ENCODE measurements around the gene POLR2A. TPM values are rescaled to one million over a fixed set of nuclear protein-coding genes. Genes with fewer than 3 reads are reported as not detected.

POLR2A gene
- total RNA-seq, 6 experiments from 2014 or later = 36.1 to 49.9 (median 46.0) TPM

DNA sequence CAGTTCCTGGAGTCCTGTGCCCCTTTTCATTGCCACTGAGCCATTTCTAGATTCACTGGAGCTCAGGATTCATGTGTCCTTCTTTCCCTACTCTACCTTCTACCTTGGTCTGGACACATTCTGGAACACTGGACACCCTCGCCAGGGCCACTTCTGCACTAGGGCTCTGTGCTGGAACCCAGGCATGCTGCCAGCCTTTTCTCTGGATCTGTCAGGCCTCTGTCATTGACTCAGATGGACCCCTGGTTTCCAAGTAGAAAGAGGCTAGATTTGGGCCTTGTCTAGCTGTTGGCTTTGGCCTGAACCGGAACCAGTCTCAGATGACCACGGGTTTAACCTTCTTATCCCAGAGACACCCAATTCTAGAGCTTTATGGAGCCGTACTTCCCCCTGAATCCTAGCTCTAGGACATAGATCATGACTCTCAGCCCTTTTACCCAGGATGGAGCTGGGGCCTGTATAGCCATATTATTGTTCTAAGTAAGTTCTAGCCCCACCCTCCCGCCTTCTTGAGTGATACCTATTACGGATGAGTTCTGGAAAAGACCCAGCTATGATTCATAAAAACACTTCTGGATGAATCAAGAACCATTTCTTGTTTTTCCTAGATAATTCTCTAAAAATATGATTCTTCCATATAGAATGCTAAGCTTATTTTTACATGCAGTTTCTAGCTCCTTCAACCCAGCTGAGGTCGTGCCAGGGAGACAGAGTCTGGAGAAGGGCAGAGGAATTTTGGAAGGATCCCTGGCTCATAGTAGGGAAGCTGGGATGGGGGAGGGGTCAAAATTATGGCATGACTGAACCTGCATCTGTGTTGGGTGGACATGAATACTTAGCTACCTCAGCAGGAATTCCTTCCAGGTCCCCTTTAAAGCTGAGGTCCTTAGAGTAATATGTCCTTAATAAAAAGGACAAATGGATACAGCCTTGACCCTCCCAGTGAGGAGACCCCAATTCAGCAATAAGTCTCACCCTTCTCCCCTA, 40.4 kb upstream of the POLR2A start:
- Histone ChIP-seq H3K36me3 (no peaks in the 10 kb centered on the region), H3K4me1 (peaks cover 0 to 23% (median 8%) of the 10 kb centered on the region in 4 donors), H3K27ac (no peak overlapping the region), H3K27me3 (no peaks in the 10 kb centered on the region), H3K9me3 (no peaks in the 10 kb centered on the region), H3K4me3 (no peak overlapping the region)
- DNase-seq (no peak), ATAC-seq (no peak)
- 79% methylated on average over 7 of the region's 7 CpGs for WGBS (ENCODE audit: insufficient coverage, low coverage, low lambda C conversion rate, missing lambda C conversion rate)
- TF ChIP-seq POLR2A (IDR thresholded peaks at IDR 0.05) = no peak
- TF ChIP-seq, protein P1, sequence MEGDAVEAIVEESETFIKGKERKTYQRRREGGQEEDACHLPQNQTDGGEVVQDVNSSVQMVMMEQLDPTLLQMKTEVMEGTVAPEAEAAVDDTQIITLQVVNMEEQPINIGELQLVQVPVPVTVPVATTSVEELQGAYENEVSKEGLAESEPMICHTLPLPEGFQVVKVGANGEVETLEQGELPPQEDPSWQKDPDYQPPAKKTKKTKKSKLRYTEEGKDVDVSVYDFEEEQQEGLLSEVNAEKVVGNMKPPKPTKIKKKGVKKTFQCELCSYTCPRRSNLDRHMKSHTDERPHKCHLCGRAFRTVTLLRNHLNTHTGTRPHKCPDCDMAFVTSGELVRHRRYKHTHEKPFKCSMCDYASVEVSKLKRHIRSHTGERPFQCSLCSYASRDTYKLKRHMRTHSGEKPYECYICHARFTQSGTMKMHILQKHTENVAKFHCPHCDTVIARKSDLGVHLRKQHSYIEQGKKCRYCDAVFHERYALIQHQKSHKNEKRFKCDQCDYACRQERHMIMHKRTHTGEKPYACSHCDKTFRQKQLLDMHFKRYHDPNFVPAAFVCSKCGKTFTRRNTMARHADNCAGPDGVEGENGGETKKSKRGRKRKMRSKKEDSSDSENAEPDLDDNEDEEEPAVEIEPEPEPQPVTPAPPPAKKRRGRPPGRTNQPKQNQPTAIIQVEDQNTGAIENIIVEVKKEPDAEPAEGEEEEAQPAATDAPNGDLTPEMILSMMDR (IDR thresholded peaks at IDR 0.05) = no peak
- intact Hi-C loops (cut with DNase I) = no loop called here

DNA sequence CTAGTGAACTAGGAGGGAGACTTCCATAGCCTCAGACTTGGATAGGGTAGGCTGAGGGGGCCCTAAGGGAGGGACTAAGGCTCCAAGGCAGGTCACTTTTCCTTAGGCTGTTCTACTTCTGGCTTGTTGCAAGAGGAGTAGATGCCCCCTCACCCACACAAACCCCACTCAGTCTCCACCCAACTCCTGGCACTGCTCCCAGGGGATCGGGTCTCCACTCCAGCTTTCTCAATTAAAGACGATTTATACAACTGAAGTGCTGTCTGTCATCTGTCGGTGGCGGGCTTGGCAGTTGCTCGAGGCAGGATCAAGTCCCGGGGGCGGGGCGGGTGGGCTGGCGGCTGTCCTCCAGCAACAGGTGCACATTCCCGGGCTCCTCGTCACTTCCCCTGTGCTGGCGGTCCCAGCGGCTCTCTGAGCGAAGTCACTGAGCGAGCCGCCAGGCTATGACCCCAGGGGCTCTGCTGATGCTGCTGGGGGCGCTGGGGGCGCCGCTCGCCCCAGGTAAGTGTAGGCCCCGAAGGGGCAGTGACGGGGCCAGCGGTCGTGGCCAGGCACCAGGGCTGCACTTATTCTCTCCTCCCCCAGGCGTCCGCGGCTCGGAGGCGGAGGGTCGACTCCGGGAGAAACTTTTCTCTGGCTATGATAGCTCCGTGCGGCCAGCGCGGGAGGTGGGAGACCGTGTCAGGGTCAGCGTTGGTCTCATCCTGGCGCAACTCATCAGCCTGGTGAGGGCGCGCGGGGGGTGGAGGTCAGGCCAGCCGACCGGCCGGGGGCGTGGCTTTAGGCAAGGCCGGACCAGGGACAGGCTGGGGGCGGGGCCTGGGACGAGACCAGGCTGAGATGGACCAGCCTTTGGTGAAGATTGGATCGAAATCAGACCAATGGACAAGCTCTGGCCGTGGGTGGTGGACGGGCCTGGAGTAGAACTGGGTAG, 39.2 kb upstream of the POLR2A start, which contains the start of gene CHRNB1:
Gene CHRNB1 (plus strand): TSS at position 380 of the 937 bp plus-strand sequence. CDS start 67 bp downstream, at position 447.
- intact Hi-C loops (cut with DNase I) = no loop called here
- H3K36me3 ChIP-seq = no peaks in the 10 kb centered on the region
- peak; percentile 50 for TF ChIP-seq POLR2A (IDR thresholded peaks at IDR 0.05)
- TF ChIP-seq, protein P1 (IDR thresholded peaks at IDR 0.05) = no peak
- no peaks in the 10 kb centered on the region for H3K27me3 ChIP-seq
- peak within 1 kb of the TSS in 2 of 3 donors; percentile 24 to 73 for H3K27ac ChIP-seq
- ATAC-seq = peak; percentile 92 to 95 (median 94)
- 0% methylated on average over 9 of the region's 51 CpGs for WGBS (ENCODE audit: insufficient coverage, low coverage, low lambda C conversion rate, missing lambda C conversion rate)
- H3K4me3 ChIP-seq = peak within 1 kb of the TSS; percentile 52 to 72 (median 57)
- peaks cover 0 to 18% (median 4%) of the 10 kb centered on the region in 4 donors for H3K4me1 ChIP-seq
- peak; percentile 93 to 95 (median 95) for DNase-seq
- no peaks in the 10 kb centered on the region for H3K9me3 ChIP-seq

GRCh38 chr17:7445619-7445968, 38.6 kb upstream of the POLR2A start:
- ATAC-seq = peak; percentile 82 to 93 (median 86)
- H3K36me3 ChIP-seq = no peaks in the 10 kb centered on the region
- peaks cover 0 to 11% (median 2%) of the 10 kb centered on the region in 4 donors for H3K4me1 ChIP-seq
- 2% methylated on average over 16 of the region's 16 CpGs for WGBS (ENCODE audit: insufficient coverage, low coverage, low lambda C conversion rate, missing lambda C conversion rate)
- peak overlapping the region; percentile 52 to 72 (median 57) for H3K4me3 ChIP-seq
- no peaks in the 10 kb centered on the region for H3K9me3 ChIP-seq
- TF ChIP-seq, protein P1 (IDR thresholded peaks at IDR 0.05) = no peak
- peak; percentile 37 for TF ChIP-seq POLR2A (IDR thresholded peaks at IDR 0.05)
- DNase-seq = peak; percentile 82 to 91 (median 91)
- intact Hi-C loops (cut with DNase I) = no loop called here
- no peaks in the 10 kb centered on the region for H3K27me3 ChIP-seq
- H3K27ac ChIP-seq = peak overlapping the region in 2 of 3 donors; percentile 24 to 73

GRCh38 chr17:7448461-7448860, 35.7 kb upstream of the POLR2A start:
- Histone ChIP-seq H3K27me3 (no peaks in the 10 kb centered on the region), H3K27ac (no peak overlapping the region), H3K4me3 (no peak overlapping the region), H3K36me3 (no peaks in the 10 kb centered on the region), H3K9me3 (no peaks in the 10 kb centered on the region), H3K4me1 (peaks cover 0 to 6% (median 2%) of the 10 kb centered on the region in 4 donors)
- no peak for TF ChIP-seq POLR2A (IDR thresholded peaks at IDR 0.05)
- TF ChIP-seq, protein P1 (IDR thresholded peaks at IDR 0.05) = no peak
- DNase-seq = no peak
- no peak for ATAC-seq
- 95% methylated on average over 4 of the region's 7 CpGs for WGBS (ENCODE audit: insufficient coverage, low coverage, low lambda C conversion rate, missing lambda C conversion rate)
- intact Hi-C loops (cut with DNase I) = no loop called here

Measured in right lobe of liver (tissue), 6 donors.